Endothelial cell (in vitro differentiated cells): Measurements from ENCODE around the gene TMCC1. TPM values are rescaled to one million over a fixed set of nuclear protein-coding genes. Genes with fewer than 3 reads are reported as not detected.
A peak's percentile ranks its signal among the peaks of the same experiment; 100 is the strongest.

Experiments
- DNase-seq: peaks from one replicate; pipeline ENCODE4 v3.0.0; 2021; ENCODE audit warnings: low spot score
- H3K27ac Mint-ChIP-seq: one replicate; pipeline ENCODE4 v1.8.0; 2021; ENCODE audit warnings: mixed read lengths, inconsistent platforms; ENCODE audit not compliant: unreplicated experiment
- H3K27me3 Mint-ChIP-seq: one replicate; pipeline ENCODE4 v1.8.0; 2021; ENCODE audit warnings: mild to moderate bottlenecking, moderate library complexity, mixed read lengths, inconsistent platforms; ENCODE audit not compliant: unreplicated experiment
- H3K36me3 Mint-ChIP-seq: one replicate; pipeline ENCODE4 v1.8.0; 2021; ENCODE audit warnings: mild to moderate bottlenecking, low read depth, mixed read lengths, inconsistent platforms; ENCODE audit not compliant: unreplicated experiment
- H3K4me1 Mint-ChIP-seq: one replicate; pipeline ENCODE4 v1.8.0; 2021; ENCODE audit warnings: mild to moderate bottlenecking, mixed read lengths, inconsistent platforms; ENCODE audit not compliant: unreplicated experiment
- H3K4me3 Mint-ChIP-seq: one replicate; pipeline ENCODE4 v1.8.0; 2021; ENCODE audit warnings: mild to moderate bottlenecking, mixed read lengths, inconsistent platforms; ENCODE audit not compliant: unreplicated experiment
- H3K9me3 Mint-ChIP-seq: one replicate; pipeline ENCODE4 v1.8.0; 2021; ENCODE audit warnings: mixed read lengths, inconsistent platforms; ENCODE audit not compliant: unreplicated experiment
- total RNA-seq: library from RNA; stranded (reverse); fragmentation: NEBNext Ultra II Directional; extraction: Animal tissue kit (Norgen Biotek cat#: 25700); gene quantifications from one replicate; pipeline ENCODE4 v1.2.1, GENCODE V29; 2021; ENCODE audit not compliant: unreplicated experiment
- TF ChIP-seq, protein P1 (sequence below): fragments of 200-600 bp; sonication (generic); IDR thresholded peaks from one replicate; pipeline ENCODE4 v1.5.0; 2021; ENCODE audit warnings: antibody characterized with exemption; ENCODE audit not compliant: unreplicated experiment

The TMCC1 gene
- total RNA-seq, 1 donor from 2014 or later, result 50.9 TPM

DNA sequence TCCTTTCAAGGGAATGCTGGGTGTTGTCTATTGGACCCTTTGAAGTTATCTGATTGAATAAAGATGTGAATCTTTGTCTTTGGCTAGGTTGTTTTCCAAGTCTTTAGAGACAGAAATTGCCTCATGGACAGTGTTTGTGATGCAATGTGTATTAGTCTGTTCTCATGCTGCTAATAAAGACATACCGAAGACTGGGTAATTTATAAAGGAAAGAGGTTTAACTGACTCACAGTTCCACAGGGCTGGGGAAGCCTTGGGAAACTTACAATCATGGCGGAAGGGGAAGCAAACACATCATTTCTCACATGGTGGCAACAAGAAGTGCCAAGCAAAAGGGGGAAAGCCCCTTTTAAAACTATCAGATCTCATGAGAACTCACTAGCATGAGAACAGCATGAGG, 198.3 kb downstream of the TMCC1 start:
- Mint-ChIP-seq H3K9me3 (peaks cover 9% of the 10 kb centered on the region), H3K4me1 (peaks cover 9% of the 10 kb centered on the region), H3K27ac (no peak overlapping the region), H3K27me3 (no peaks in the 10 kb centered on the region), H3K4me3 (no peak overlapping the region), H3K36me3 (peaks cover 30% of the 10 kb centered on the region)
- no peak for DNase-seq
- TF ChIP-seq, protein P1, sequence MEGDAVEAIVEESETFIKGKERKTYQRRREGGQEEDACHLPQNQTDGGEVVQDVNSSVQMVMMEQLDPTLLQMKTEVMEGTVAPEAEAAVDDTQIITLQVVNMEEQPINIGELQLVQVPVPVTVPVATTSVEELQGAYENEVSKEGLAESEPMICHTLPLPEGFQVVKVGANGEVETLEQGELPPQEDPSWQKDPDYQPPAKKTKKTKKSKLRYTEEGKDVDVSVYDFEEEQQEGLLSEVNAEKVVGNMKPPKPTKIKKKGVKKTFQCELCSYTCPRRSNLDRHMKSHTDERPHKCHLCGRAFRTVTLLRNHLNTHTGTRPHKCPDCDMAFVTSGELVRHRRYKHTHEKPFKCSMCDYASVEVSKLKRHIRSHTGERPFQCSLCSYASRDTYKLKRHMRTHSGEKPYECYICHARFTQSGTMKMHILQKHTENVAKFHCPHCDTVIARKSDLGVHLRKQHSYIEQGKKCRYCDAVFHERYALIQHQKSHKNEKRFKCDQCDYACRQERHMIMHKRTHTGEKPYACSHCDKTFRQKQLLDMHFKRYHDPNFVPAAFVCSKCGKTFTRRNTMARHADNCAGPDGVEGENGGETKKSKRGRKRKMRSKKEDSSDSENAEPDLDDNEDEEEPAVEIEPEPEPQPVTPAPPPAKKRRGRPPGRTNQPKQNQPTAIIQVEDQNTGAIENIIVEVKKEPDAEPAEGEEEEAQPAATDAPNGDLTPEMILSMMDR, result no peak

DNA sequence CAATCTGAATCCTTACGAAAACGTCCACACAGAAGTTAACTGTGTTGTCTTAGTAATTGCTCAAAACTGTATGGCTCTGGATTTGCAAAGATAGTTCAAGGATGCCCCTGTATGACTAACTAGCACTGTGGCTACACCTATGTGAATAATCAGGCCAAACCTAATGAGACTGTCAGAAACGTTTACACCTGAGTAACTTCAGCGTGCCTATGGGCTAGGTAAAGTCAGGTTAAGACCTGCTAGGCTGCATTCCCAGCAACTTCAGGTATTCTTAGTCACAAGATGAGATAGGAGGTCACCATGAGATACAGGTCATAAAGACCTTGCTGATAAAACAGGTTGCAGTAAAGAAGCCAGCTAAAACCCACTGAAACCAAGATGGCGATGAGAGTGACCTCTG, 199.3 kb downstream of the TMCC1 start:
- H3K9me3 Mint-ChIP-seq, result peaks cover 9% of the 10 kb centered on the region
- peaks cover 30% of the 10 kb centered on the region for H3K36me3 Mint-ChIP-seq
- TF ChIP-seq, protein P1, result no peak
- no peak overlapping the region for H3K27ac Mint-ChIP-seq
- no peak for DNase-seq
- H3K27me3 Mint-ChIP-seq, result no peaks in the 10 kb centered on the region
- no peak overlapping the region for H3K4me3 Mint-ChIP-seq
- H3K4me1 Mint-ChIP-seq, result peaks cover 9% of the 10 kb centered on the region

DNA sequence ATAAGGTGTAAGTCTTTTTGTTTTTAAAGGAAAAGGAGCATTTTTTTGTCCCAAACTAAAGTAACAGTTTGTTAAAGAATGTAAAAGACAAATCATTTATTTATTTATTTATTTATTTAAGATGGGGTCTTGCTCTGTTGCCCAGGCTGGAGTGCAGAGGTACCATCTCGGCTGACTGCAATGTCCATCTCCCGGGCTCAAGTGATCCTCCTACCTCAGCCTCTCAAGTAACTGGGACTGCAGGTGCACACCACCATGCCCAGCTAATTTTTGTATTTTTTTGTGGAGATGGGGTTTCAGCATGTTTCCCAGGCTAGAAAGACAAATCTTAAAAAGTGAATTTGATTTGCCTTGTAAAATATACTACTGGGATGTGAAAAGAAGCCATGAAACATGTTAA, 200.8 kb downstream of the TMCC1 start:
- H3K9me3 Mint-ChIP-seq, result peaks cover 5% of the 10 kb centered on the region

DNA sequence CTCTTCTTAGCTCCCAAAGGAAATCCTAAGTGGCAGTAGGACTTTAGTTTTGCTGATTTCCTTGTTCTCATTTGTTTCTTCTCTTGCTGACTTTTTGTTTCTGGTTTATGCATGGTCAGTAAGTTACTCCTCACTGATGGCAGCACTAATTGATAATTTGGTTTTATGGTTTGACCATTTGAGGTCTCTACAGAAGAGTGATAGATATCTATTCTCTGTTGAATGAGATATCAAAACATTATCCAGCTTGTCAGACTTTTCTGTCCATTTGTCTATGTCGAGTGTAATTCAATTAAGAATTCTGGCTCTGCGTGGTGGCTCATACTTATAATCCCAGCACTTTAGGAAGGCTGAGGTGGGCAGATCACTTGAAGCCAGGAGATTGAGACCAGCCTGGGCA, 202.5 kb downstream of the TMCC1 start:
- H3K4me1 Mint-ChIP-seq, result peaks cover 15% of the 10 kb centered on the region
- H3K27ac Mint-ChIP-seq, result peak overlapping the region; percentile 43
- H3K36me3 Mint-ChIP-seq, result peaks cover 9% of the 10 kb centered on the region
- TF ChIP-seq, protein P1, result no peak
- H3K27me3 Mint-ChIP-seq, result no peaks in the 10 kb centered on the region
- no peaks in the 10 kb centered on the region for H3K9me3 Mint-ChIP-seq
- no peak for DNase-seq
- H3K4me3 Mint-ChIP-seq, result no peak overlapping the region

More for the DNA sequence above, 200.8 kb downstream of the TMCC1 start:
- no peak overlapping the region for H3K4me3 Mint-ChIP-seq
- TF ChIP-seq, protein P1, result no peak
- no peaks in the 10 kb centered on the region for H3K27me3 Mint-ChIP-seq
- peaks cover 26% of the 10 kb centered on the region for H3K36me3 Mint-ChIP-seq
- H3K4me1 Mint-ChIP-seq, result peaks cover 15% of the 10 kb centered on the region
- H3K27ac Mint-ChIP-seq, result no peak overlapping the region
- no peak for DNase-seq

DNA sequence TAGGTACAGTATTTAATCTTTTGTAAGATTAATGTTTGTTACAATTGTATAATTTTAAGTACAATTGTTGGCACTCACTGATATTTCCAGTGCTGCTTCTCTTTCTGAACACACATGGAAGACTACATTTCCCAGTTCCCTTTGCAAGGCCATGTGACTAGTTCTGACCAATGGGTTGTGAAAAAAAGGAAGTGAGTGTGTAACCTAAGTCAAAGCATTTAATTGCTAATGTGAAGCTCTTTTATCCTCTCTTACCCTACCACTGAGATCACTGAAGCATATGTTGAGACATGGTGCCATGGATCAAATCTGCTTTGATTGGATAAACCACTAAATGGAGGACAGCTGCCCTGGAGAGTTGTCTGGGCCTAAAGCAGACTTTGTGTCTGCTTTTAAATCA, 203.1 kb downstream of the TMCC1 start:
- H3K4me3 Mint-ChIP-seq, result no peak overlapping the region
- H3K4me1 Mint-ChIP-seq, result peaks cover 15% of the 10 kb centered on the region
- TF ChIP-seq, protein P1, result no peak
- no peaks in the 10 kb centered on the region for H3K9me3 Mint-ChIP-seq
- H3K27ac Mint-ChIP-seq, result peak overlapping the region; percentile 49
- H3K36me3 Mint-ChIP-seq, result peaks cover 4% of the 10 kb centered on the region
- DNase-seq, result peak; percentile 23
- H3K27me3 Mint-ChIP-seq, result no peaks in the 10 kb centered on the region
